NCI-H1436 (cell line): ENCODE results near the gene TMEM163.
"Not testable (repeated sequence)": the region's sequence is repeated elsewhere in the genome, so short reads cannot be mapped to it uniquely, and the experiment has no call there.

ENCODE experiments used
- DNase-seq: peaks from one replicate; lab custom pipeline; 2025; lab: John Stamatoyannopoulos, UW

TMEM163 gene

DNA sequence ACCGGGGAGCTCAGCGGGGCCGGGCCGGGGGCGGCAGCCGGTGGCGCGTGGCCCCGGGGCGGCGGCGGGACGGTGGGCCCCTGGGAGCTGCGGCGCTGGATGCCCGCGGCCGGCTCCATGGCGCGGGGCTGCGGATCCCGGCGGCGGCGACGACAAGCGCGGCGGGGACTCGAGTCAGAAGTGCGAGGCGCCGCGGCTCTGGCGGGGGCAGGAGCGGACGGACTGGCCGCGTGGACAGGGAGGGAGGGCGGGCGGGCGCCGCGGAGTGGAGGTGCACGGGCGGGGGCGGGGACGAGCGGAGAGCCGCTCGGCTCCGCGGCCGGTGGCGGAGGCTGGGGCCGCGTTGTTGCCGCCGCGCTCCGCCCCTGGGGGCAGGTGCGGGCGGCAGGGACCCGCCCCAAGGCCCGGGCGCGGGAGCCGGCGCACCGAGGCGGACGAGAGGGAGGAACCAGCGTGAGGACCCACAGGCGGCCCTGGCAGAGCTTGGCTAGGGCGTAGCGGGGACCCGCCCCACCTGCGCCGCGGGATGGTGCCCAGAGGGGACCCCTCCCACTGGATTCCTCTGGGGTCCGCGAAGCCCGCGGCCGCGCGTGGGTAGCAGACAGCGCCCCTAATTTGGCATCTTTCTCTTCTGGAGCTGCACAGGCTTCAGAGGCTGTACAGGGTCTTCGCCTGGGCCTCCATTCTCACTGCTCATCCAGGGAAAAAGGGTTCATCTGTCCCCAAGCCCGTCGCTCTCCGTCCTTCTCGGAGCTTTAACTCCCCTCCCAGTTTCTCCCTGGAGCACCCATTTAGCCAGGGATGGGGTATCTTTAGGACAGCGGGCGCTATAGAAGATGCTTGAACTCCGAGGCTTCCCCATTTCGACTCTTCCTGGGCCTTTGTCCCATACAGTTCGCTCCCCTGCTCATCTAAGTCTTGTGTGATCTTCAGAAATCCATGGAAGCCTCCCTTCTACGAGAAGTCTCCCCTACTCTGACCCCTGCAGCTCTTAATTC lies at the start of gene TMEM163:
TSS of gene TMEM163 (minus strand) at position 184 of the 998 bp plus-strand sequence.
- DNase-seq, result peak; percentile 14

DNA sequence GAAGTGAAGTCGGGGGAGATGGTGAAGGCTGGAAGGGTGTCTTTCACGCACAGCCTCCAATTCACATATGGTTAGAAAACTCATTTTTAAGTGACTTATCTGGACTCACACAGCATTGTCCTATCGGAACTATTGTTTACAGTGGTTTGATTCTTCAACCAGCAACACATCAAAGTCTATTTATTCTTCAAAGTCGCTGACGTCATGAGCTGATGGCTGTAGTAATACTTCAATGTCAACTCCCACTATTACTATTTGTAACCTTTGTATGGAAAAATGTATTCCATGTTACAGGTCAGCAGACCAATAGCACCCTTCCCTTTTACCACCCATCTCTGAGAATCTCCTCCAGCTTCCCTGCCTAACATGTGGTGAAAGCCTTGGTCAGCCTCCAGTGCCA lies 47.8 kb upstream of the TMEM163 start:
- no peak for DNase-seq

DNA sequence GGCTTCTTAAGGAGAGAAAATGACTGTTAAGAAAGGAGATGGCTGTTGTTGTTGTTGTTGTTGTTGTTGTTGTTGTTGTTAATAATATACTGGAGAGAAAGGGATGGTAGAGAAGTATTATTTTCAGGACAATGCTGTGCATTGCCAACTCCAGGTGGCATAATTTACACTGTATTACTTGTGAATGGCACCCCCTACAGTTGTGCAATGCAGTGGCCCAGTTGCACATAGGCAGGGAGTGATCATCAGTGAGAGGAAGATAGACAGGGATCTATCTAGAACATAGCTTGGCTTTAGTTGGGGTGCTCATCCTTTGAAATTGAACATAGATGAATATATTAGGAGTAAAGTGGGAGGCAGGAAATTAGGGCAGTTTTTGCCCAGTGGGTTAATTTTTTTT lies 47.2 kb upstream of the TMEM163 start:
- DNase-seq, result no peak

DNA sequence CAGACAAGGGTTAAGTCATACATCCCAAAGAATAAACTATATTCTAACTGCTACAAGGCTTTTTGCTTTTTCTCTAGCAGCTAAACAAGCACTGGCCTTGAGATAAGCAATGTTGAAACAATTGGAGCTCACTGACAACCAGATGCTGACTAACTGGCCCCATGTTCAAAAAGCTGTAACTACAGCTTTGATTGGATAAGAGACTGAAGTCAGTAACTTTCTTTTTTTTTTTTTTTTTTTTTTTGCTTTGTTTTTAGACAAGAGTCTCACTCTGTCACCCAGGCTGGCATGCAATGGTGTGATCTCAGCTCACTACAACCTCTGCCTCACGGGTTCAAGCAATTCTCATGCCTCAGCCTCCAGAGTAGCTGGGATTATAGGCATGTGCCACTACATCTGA lies 45.4 kb upstream of the TMEM163 start:
- no peak for DNase-seq

DNA sequence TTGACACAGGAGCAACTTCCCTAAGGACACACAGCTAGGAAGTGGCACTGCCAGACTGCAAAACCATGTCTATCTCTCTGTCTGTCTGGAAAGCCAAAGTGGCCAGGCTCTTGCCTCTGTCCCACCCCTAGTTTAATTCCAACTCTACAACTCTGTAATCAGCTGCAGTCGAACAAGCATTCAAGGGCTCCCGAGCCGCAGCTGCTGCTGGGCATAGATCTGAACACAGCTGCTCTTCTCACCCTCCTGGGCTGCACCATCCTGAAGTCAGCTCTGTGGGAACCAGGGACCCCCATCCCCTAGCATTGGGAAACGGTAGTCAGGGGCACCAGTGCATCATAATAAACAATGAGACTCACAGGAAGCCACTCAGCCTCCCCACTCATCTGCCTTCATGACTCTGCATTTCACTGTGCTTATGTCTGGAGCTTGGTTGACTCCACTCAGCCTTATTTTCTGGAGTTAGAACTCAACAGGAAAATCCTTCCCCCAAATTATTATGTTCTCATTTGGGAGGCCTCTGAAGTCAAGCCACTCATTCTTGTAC lies 44.4 kb upstream of the TMEM163 start:
- DNase-seq, result no peak

DNA sequence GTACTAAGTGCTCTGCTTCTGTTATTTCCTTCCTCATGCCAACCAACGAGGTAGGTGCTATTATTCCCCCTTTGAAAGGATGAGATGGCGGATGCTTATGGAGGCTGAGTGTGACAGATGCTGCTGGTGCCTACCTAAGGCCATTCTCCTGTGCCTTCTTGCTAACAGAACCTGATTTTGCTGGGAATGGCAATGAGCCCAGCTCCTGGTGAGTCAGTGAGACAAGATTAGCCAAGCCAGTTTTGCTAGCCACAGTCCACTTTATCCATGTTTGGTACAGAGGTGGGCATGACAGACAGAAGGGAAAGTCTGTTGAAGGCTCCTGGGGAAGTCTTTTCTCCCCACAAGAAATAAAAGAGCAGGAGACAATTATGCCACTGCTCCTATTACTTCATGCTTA lies 43.7 kb upstream of the TMEM163 start:
- DNase-seq, result no peak

DNA sequence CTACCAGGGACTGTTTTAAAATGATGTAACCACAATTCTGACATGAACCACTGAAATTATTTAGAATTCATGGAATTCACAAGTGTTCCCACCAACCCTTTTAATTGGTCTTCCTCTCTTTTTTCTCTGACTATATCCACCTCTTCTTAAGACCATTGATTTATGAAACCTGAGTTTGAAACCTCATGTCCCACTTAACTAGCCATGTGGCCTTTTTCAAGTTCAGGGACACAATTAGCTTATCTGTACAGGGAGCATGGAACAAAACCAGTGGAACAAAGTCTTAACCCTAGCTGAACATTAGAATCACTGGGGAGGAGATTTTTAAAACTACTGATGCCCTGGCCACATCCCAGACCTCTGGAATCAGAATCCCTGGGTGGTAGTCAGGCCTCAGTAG lies 41.6 kb upstream of the TMEM163 start:
- no peak for DNase-seq

DNA sequence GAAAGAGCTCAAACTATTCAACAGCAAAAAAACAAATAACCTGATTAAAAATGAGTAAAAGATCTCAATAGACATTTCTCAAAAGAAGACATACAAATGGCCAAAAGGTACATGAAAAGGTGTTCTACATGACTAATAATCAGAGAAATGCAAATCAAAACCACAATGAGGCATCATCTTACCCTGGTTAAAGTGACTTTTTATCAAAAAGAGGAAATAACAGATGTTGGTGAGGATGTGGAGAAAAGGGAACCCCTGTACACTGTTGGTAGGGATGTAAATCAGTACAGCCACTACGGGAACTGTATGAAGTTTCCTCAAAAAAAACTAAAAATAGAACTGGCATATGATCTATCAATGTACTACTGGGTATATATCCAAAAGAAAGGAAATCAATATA lies 39.8 kb upstream of the TMEM163 start:
- DNase-seq, result no peak

DNA sequence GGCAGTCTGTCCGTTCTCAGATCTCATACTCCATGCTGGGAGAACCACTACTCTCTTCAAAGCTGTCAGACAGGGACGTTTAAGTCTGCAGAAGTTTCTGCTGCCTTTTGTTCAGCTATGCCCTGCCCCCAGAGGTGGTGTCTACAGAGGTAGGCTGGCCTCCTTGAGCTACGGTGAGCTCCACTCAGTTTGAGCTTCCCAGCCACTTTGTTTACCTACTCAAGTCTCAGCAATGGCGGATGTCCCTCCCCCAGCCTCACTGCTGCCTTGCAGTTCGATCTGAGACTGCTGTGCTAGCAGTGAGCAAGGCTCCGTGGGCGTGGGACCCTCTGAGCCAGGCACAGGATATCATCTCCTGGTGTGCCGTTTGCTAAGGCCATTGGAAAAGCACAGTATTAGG lies 33.2 kb upstream of the TMEM163 start:
- DNase-seq, result not testable (repeated sequence)

DNA sequence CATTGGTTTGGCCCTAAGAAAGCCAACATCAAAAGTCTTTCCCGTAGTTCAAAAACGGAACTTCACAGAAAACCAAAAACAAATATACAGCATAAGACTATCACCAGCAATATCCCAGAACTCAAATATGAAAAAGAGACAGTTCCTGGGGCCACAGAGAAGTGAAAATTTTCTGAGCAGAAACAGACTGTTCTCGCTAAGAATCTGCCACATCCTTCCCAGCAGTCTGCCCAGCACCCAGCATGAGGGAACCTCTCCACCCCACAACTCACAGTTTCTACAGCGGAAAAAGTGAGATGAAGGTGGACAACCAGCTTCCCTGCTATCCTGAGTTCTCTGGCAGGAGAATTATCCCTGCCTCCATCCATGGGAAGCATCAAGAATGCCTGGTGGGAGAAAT lies 26.7 kb upstream of the TMEM163 start:
- DNase-seq, result no peak

DNA sequence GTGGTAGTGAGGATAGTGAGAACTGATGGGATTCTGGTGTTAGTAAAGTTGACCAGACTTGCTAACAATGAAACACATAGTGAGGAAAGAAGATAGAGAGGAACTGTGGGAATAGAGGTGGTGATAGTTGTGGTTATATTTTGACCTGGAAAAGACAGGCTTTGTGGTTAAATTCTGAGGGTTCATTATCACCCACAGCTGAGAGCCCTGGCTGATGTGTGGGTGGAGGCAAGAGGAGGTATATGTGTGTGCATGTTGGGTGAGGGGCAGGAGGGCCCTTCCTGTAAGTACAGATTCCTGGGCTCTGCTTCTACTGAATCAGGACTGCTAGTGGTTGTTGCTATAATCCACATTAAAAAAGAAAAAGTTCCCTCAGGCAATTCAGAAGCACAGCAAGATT lies 26.2 kb upstream of the TMEM163 start:
- DNase-seq, result no peak

DNA sequence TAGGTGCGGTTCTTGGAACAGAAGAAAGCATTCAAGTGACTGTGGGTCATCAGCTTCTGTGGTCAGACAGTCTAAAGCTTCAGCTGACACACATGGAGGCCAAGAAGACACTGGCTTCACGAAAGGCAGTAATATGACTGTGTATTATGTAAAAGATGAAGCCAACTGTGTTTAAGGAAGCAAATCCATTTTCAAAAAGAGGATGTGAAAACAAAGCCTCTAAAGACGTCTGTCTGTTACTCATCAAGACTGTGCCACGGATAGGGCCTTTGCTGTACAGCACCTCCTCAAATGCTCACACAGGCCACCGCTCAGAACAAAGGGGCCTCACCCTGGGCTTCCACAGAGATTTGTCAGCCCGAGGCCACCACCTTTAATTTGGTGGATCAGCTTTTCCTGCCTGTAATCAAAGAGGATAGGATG lies 21.1 kb upstream of the TMEM163 start:
- no peak for DNase-seq

DNA sequence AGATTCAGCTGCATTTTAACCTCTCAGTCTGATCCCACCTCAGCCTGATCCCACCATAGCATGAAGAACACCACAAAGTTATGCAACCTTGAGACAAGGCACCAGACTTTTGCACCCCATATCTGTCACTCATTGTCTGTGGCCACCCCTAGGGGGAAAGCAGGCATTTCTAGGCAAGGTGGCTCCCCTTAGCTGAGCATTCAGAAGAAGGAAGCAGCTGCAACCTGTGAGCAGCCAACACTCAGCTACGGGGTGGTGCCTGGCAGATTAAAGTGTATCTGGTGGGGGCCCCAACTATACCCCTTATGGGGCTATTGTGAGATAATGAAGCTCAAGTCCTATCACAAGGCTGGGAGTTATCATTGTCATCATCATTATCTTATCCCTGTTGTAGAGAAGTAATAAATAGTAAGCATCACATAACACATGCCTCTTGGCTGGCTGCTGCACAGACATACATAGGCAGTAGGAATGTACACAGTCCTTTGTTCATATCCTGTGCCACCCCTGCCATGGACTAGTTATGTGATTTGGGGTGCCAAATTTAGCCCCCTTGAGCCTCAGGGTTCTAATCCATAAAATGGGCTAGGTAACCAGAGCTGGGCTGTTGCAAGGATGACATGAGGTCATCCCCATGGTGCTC lies 20.6 kb upstream of the TMEM163 start:
- DNase-seq, result no peak

DNA sequence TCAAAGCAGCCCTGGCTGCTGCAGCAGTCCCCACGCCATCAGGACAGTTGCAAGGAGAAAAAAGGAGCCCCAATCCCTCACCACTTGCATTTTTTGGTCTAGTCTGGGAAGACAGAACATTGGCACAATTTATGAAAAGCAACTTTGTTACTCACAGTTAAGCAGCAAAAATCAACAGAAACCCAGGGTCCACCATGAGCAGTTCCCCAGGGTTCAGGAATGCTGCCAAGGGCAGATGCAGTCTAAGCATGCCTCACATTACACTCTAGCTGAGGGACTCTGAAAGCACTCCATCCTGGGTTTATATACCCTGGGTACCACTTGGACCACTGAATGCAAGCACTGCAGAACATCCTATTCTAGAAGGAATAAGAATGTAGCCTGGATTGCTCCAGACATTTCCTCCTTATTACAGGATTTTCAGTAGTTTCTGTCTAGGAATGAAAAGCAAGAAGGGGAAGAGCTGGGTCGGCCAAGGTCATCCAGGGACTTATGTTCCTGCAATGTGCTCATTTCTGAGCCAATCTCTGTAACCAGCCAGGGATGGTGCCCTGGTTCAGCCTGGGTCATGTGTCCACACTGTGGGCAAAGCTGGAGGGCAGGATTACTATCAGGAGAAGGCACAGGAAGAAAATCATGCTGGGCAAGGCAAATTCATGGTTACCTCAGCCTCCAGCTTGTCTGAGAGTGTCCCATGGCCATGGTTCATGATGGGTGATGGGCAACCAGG lies 19.5 kb upstream of the TMEM163 start:
- no peak for DNase-seq

DNA sequence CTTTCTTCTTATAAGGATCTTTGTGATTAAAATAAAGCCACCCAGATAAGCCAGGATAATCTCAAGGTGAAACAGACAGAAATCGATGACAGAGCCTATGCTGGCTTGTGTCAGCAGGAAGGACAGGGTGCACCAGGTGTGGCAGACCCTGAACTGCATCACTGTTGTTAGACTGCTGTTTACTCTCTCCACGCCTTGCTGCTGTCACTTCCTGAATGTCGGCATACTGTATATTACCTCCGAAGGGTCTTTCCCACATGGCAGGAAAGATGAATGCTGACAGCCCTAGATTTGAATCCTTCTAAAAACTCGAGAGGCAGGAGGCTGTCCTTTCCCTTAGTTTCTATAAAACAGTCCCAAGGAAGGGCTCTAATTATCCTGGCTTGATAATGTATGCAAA lies 18.9 kb upstream of the TMEM163 start:
- no peak for DNase-seq

DNA sequence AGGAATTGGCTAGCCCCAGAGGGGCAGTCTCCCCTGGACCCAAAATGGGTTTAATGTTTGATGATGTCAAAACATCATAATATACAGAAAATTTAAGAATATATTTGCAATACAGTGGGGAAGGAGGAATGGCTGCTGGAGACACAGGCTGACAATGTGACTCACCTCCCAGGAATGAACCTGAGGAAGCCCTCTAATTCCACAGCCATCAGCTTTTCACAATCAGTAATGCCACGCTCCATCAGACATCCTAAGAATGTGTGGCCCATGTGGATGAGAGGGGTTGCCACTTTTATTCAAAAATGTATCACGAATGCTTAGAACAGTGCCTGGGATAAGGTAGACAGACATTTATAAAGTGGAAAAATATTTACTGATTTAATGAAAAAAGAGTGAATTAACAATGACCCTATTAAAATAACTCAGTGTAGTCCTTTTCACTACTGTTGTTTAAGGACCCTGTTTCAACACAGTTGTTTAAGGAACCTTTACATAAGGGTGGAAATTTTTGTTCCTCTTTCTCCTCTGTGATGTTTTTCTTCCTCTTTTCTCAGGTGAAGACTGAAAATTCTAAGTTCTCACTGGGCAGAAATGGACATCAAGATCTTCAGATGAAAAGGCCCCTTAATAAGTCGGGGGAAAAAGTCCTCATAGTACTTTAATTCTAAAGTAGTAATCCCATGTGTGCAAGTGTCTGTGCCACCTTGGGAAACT lies 17.5 kb upstream of the TMEM163 start:
- no peak for DNase-seq

DNA sequence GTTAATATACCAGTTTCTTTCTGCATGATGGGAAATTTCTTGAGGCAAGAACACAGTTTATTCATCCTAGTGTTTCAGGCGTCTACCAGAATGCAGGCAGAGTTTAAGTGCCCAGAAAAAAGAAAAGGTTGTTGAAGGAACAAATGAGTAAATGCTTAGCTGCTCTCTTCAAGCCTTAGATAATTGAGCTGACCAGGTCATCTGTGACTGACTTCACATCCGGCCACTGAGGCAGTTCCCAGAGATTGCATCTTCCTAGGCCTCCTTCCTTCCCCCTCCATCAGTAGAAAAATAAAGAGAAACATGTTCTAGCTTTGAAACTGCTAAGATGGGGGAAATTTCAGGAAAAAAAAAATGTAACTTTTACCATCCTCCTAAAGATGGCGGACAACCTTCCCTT lies 9.4 kb upstream of the TMEM163 start:
- DNase-seq, result no peak

DNA sequence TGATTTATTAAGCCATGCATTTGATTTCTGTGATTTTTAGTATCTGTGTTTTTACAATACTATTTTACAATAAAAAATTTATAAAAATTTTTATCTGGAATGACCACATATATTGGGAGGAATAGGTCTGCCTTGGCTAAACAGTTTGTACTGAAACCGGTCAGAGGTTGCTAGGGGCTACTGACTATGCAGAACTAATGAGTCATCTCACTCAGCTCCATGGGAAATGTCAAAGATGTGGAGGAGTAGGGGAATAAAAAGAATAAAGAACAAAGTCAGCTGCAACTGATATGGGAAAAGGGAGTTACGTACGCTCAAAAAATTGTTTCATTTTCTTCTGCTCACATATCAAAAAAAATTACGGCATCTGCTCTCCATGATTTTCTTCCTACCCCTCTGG lies 8.6 kb upstream of the TMEM163 start:
- DNase-seq, result no peak

DNA sequence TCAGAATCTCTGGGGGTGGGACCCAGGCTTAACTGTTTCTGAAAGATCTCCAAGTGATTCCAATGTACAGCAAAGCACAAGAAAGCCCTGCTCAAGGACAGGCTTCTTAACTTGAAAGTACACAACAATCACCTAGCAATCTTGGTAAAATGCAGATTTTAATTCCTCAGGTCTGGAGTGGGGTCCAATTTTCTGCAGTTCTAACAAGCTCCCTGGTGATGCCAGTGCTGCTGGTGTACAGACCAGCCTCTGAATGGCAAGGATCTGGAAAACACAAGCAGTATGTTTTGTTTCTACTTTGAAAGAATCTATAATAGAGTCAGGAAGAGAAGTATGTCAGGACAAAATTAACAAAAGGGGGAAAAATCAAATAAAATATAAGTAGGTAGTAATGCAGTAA lies 7.8 kb upstream of the TMEM163 start:
- DNase-seq, result no peak

DNA sequence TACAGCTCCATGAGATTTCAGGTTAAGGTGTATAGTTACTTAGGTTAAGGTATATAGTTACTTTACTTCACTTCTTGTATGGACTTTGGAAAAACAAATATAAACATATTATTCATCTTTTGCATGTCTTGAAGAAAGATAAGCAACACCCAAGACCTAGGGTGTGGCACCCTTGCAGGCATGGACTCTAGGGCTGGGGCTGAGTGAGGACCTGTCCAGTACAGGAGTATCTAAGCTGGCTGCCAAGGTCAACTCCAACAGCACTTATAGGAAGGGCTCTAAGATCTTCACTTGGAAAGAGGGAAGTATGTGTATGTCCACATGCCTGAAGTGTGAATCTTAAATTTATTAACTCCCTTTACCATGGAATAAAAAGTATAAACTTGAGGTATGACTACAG lies 7.1 kb upstream of the TMEM163 start:
- DNase-seq, result no peak

DNA sequence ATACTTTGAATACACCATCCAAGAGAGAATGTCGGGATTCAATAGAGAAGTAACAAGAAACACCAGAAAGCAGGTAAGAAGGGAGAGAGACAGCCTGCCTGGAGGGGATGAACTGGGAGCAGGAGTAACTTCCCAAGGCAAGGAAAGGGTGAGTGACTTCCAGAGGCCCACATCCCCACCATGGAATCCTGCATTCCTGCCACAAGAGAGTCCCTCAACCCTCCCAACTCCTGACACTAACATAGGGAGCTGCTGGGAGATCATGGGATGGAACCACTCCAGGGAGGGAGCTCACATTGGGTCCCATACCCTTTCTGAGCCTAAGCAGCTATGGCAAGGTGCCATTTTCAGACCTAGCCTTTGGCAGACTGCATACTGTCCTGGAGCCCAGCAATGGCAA lies 5.5 kb upstream of the TMEM163 start:
- DNase-seq, result no peak

DNA sequence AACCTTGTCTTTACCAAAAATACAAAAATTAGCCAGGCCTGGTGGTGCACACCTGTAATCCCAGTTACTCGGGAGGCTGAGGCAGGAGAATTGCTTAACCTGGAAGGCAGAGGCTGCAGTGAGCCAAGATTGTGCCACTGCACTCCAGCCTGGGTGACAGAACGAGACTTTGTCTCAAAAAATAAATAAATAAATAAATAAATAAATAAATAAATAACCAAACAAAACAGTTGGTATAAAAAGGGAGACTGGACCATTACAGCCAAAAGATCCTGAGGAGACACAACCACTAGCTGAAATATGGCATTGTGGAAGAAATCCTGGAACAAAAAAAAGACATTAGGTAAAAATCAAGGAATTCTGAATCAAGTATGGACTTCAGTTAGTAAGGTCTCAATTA lies 4.9 kb upstream of the TMEM163 start:
- DNase-seq, result not testable (repeated sequence)
